SKM-1 treated with dmso at 0.1 percent for 144 hours (cell line): ENCODE measurements around the gene FAM168A.

Experiments used
- DNase-seq: peaks from one replicate; lab custom pipeline; 2025; ENCODE audit not compliant: unreplicated experiment; lab: John Stamatoyannopoulos, UW

Gene FAM168A

DNA sequence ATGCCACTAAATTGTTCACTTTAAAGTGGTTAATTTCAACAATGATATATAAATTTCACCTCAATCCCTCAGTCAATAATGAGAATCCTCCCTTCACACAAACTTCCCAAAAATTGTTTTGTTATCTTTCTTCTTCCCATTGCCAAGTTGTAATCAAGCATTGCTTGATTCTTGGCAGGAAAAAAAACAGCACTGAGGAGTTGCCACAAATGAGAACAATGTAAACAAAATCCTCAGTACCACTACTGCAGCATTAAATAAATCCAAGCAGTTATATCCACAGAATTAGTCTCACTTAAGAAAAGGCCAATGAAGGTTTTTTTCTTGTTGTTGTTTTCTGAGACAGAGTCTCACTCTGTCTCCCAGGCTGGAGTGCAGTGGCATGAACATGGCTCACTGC, 38.2 kb downstream of the FAM168A start:
- no peak for DNase-seq

DNA sequence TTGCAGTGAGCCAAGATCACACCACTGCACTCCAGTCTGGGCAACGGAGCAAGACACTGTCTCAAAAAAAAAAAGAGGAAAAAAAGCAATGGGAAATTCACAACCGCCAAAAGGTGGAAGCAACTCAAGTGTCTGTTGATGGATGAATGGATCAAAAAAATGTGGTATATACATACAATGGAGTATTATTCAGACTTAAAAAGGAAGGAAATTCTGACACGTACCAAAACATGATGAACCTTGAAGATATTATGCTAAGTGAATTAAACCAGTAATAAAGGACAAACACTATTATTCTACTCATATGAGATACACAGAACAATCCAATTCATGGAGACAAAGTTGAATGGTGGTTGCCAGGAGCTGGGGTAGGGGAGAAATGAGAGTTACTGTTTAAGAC, 40.9 kb downstream of the FAM168A start:
- DNase-seq: no peak

DNA sequence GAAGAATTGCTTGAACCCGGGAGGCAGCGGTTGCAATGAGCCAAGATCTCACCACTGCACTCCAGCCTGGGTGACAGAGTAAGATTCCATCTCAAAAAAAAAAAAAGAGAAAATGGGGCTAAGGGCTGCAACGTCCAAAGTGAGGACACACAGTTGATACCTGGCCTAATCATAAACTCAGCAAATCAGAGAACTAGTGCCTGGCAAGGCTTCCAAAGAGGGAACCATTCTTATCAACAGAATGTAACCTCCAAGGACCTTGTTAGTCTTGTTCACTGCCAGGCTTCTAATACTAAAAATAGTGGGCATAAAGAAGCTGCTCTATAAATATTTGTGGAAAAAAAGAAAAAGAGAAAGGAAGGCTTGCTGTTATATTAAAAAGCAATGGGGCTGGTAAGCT, 42.3 kb downstream of the FAM168A start:
- DNase-seq: no peak

DNA sequence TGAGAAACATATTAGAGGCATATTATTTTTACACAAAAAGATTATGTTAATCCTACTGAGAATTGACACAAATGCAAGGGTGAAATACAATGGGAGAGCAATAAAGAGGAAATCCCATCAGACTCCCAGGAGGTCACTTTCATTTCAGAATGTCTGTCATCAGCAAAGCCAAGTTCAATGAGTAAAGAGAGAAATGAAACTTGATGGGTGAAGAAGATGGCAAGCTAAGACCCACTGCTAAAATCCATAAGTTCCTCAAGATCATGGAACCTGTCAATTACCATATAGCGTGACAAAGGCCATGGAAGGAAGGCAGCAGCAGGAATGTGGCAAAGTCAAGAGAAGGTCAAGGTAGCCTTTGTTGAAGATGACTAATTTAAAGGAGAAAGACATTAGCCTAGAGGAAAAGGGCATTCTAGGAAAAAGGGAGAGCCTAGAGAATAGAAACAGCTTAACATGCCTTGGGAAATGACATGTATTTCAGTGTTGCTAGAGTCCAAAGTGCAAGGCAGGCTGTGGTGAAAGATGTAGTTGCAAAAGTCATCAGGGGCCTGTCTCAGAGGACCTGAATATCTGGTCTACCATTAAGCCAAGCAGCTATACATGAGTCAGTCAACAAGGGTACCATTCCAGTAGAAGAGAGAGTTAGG, 43.1 kb downstream of the FAM168A start:
- no peak for DNase-seq

- no peak for DNase-seq
Observed at GRCh38 chr11:73553266-73553665, 44.6 kb downstream of the FAM168A start.

DNA sequence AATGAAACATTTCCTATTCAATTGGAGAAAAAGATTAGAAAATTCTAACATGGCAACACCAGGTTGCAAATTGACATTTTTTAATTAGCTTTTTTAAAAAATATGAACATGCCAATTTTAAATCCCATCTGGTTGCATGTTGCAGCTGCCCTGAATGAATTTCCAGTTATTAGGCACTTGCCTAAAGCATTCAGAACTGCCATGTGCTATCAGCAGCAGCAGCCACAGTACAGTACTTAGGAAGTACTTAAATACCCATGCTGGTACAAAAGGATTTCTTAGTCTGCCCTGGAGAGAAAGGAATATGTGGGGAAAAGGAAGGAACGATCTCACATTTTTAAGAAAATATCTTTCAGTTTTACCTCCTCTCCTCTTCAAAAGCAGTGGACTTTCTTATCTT, 46.2 kb downstream of the FAM168A start:
- no peak for DNase-seq

- no peak for DNase-seq
Observed at GRCh38 chr11:73549376-73549775, 48.5 kb downstream of the FAM168A start.

- no peak for DNase-seq
Observed at GRCh38 chr11:73547706-73548595, 50.0 kb downstream of the FAM168A start.

DNA sequence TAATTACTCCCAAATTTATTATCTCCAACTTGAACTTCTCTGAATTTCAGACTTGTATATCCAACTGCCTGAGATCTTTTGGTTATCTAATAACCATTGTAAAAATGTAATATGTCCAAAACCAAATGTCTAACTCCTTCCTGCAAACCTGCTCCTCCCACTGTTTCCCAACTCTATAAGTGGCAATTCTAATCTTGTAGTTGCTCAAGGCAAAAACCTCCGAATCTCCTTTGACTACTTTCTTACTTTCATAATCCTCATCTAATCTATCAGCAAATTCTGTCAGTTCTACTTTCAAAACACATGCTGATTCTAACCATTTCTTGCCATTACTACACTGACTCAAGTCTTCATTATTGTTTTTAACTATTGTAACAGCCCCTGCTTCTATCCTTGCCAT, 55.7 kb downstream of the FAM168A start:
- peak; percentile 55 for DNase-seq

DNA sequence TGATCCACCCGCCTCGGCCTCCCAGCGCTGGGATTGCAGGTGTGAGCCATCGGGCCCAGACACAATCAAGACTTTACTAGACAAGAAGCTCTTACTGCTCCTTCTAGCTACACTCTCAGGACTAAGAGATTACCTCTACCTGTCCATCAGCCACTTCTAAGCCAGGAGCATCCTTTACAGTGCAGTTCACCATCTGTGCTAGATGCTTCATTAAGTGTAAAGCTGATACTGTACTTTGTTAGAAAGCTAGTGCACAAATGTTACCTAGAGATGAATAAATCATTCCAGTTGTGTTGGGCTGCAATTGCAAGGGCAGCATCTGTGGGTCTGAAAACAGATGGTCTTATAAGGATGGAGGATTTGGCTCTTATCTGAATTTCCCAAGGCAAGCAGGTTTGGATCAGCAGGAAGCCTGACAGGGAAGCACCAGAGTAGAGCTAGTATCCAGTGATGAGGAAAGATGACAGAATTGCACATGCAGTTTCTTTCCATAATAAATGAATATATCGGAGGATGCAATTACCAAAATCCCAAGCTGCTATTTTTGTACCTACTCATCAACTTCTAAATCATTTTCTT, 58.3 kb downstream of the FAM168A start:
- DNase-seq: no peak

- DNase-seq: peak; percentile 40
Observed at GRCh38 chr11:73538381-73538872, 59.5 kb downstream of the FAM168A start.

- DNase-seq: peak; percentile 19
Observed at GRCh38 chr11:73537969-73538368, 59.9 kb downstream of the FAM168A start.

DNA sequence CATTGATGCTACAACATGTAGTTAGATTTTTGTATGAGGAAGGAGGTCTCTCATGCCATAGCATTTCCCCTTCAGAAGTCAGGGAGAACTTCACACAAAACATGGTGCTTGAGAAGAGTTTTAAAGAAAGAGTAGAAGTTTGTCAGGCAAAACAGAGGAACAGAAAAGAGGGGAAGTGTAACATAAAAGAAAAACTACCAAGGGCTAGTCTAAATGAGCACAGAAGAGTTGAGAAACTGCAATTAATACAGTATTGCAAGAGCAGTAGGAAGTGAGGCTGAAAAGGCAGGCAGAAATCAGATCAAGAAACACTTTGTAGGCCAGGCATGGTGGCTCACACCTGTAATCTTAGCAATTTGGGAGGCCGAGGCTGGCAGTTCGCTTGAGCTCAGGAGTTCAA, 61.0 kb downstream of the FAM168A start:
- DNase-seq: peak; percentile 53

GRCh38 chr11:73532310-73532709, 65.6 kb downstream of the FAM168A start:
- no peak for DNase-seq

DNA sequence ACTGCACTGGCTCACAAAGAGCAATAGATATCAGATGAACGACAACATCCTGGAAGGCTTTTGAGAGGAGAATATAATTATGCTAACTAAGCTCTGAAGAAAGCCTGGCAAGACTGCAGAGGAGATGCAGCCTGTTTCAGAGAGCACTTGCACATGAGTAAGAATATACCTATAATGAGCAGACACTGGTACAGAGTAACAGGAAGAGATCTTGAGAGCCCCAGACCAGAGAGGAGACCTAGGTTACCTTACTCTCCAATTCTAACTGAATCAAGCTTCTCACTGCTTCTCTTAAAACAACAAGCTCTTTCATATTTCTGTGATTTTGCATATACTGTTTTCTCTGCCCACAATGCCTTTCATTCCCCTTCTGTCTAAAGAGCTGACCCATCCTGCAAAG, 66.5 kb downstream of the FAM168A start:
- no peak for DNase-seq

DNA sequence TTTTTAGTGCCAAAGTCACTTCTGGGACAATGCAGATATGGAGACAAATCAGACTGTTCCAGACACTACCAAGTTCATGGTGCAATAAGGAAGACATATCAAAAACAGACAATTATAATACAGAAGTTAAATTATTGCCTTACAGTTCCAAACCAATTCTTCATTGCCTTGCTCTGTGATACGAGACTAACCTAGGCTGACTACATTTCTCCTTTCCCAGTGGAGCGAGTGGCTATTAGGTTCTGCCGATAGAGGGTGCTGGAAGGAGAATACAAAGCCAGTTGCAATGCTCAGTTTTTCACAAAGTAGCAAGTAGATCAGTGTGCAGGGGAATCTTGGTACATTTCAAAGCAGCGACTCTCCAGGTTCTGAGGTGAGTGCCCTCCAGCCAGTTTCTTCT, 67.8 kb downstream of the FAM168A start:
- DNase-seq: no peak

- DNase-seq: no peak
Observed at GRCh38 chr11:73529204-73529530, 68.7 kb downstream of the FAM168A start.

DNA sequence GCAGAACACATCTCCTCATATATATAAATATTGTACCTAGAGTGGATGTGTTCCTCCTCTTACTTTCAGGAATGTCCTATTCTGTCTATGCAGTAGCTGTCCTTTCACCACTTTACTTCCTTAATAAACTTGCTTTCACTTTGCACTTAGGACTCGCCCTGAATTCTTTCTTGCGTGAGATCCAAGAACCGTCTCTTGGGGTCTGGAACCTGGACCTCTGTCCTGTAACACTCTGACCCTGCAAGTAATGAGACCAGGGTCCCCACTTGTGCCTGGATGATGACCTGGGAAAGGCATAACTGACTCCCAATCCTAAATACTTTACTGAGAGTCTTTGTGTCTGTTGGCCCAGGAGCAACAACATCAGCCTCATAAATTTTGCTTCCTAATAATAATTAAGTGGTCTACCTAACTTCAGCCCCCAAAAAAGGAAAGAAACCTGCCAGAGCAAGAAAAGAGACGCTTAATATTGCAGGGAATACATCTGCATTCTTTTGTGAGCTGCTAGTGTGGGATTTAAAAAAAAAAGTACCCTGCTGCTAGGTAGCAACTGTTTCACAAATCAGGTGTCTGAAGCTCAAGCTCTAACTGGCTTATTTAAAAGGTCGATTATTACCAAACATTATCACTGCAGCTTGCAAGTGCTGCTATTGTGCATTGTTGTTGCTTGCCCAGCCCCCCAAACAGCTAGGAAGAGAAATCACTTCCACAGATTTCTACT, 69.3 kb downstream of the FAM168A start:
- peak; percentile 7 for DNase-seq

DNA sequence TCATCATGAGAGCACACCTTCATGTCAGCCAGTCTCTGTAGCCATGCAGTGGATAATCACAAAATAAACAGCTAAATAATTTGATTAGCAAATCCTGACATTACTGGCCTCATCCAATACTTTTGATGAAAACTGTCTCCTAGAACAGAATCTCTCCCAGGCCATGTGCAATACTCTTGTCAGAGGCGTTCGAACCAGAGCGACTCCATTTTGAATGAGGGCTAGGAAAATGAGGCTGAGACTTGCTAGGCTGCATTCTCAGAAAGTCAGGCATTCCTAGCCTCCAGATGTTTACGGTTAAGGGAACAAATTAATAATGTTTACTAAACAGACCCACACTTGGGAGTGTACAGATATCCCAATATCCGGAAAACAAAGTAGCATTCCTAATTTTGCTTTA, 69.9 kb downstream of the FAM168A start:
- DNase-seq: no peak

- no peak for DNase-seq
Observed at GRCh38 chr11:73525611-73526010, 72.3 kb downstream of the FAM168A start.

DNA sequence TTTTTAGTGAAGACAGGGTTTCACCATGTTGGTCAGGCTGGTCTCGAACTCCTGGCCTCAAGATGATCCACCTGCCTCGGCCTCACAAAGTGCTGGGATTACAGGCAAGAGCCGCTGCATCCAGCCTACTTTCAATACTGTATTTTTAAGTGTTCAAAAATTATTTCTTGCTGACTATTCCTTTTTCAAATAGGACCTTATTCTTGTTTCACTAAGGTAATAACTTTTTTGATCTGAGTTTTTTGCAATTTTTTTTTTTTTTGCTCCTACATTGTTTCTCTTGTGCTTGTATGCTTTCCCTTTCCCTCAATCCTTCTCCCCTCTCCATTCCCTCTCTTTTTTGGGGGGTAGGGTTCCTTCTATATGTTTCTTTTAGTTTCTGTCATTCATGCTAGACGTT, 73.1 kb downstream of the FAM168A start:
- no peak for DNase-seq
